ENCODE results near the gene TSPAN12. TPM values are rescaled to one million over a fixed set of nuclear protein-coding genes. Genes with fewer than 3 reads are reported as not detected.

TSPAN12 gene
- total and polyA plus RNA-seq, 4 donors: 16.0 to 102 (median 22.8) TPM

DNA sequence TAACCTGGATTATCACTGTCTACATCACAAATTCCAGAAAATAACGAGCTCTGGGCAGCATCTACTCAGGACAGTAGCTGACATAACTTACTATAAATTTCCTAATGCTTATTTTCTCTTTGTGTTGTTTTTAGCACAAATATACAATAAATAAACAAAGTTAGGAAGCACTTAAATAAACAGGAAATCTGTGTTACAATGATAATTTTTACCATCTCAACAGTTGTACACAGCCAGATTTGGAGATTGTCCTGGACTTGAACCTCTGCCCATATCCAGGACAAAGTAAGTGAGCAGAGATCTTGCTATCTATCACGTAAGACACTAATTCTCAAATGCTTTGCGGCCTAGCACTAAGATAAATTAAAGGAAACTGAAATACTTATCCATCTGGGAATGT, 48.7 kb downstream of the TSPAN12 start:
- Histone ChIP-seq H3K4me1 (ENCODE audit: control insufficient read depth in 5 of 5, insufficient read depth in 5 of 5, low read length in 5 of 5) (peaks cover 0 to 4% (median 0%) of the 10 kb centered on the region in 5 donors), H3K27ac (ENCODE audit: low read depth in 1 of 2, low read length in 1 of 2) (no peak overlapping the region), H3K36me3 (ENCODE audit: control insufficient read depth in 4 of 4, insufficient read depth in 4 of 4, low read length in 4 of 4) (peaks cover 0 to 6% (median 0%) of the 10 kb centered on the region in 4 donors), H3K9me3 (ENCODE audit: control insufficient read depth in 4 of 4, insufficient read depth in 3 of 4, low read length in 3 of 4) (no peaks in the 10 kb centered on the region), H3K27me3 (ENCODE audit: control insufficient read depth in 3 of 3, insufficient read depth in 3 of 3, low read length in 2 of 3) (no peaks in the 10 kb centered on the region), H3K4me3 (no peak overlapping the region), H3K9ac (ENCODE audit: insufficient read depth in 1 of 2, low read length in 2 of 2) (no peak overlapping the region)
- TF ChIP-seq, protein P1, sequence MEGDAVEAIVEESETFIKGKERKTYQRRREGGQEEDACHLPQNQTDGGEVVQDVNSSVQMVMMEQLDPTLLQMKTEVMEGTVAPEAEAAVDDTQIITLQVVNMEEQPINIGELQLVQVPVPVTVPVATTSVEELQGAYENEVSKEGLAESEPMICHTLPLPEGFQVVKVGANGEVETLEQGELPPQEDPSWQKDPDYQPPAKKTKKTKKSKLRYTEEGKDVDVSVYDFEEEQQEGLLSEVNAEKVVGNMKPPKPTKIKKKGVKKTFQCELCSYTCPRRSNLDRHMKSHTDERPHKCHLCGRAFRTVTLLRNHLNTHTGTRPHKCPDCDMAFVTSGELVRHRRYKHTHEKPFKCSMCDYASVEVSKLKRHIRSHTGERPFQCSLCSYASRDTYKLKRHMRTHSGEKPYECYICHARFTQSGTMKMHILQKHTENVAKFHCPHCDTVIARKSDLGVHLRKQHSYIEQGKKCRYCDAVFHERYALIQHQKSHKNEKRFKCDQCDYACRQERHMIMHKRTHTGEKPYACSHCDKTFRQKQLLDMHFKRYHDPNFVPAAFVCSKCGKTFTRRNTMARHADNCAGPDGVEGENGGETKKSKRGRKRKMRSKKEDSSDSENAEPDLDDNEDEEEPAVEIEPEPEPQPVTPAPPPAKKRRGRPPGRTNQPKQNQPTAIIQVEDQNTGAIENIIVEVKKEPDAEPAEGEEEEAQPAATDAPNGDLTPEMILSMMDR (IDR thresholded peaks at IDR 0.05; ENCODE audit: control extremely low read depth, extremely low read depth): no peak
- ATAC-seq (ENCODE audit: insufficient read depth, low FRiP score): no peak
- DNase-seq: peak in 1 of 3 donors; percentile 35
- 61 to 83% methylated on average over 3 of the region's 3 CpGs for WGBS, 2 donors

DNA sequence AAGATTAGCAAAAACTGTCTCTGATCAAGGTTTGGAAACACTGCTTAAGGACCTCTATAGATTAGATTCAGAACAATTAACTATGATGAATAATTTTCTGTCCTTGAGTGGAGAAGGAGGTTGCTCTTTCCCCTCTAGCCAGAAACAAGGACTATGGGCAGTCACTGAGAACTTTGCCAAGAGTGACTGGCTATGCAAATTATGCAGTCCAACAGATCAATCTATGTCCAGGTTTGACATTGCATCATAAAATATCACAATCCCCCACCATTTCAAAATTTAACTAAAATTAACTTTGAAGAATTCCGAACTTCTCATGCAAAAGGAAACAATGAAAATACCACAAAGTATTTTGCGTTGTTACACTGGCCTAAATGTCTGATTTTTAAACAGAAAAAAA, 50.6 kb downstream of the TSPAN12 start:
- TF ChIP-seq, protein P1 (IDR thresholded peaks at IDR 0.05; ENCODE audit: control extremely low read depth, extremely low read depth): no peak
- 72 to 77% methylated on average over 2 of the region's 2 CpGs for WGBS, 2 donors
- no peak overlapping the region for H3K9ac ChIP-seq (ENCODE audit: insufficient read depth in 1 of 2, low read length in 2 of 2)
- H3K4me3 ChIP-seq: no peak overlapping the region
- H3K4me1 ChIP-seq (ENCODE audit: control insufficient read depth in 5 of 5, insufficient read depth in 5 of 5, low read length in 5 of 5): peaks cover 0 to 7% (median 0%) of the 10 kb centered on the region in 5 donors
- peaks cover 0 to 2% (median 0%) of the 10 kb centered on the region in 4 donors for H3K36me3 ChIP-seq (ENCODE audit: control insufficient read depth in 4 of 4, insufficient read depth in 4 of 4, low read length in 4 of 4)
- H3K9me3 ChIP-seq (ENCODE audit: control insufficient read depth in 4 of 4, insufficient read depth in 3 of 4, low read length in 3 of 4): no peaks in the 10 kb centered on the region
- no peaks in the 10 kb centered on the region for H3K27me3 ChIP-seq (ENCODE audit: control insufficient read depth in 3 of 3, insufficient read depth in 3 of 3, low read length in 2 of 3)
- ATAC-seq (ENCODE audit: insufficient read depth, low FRiP score) (no peak), DNase-seq (no peak)
- no peak overlapping the region for H3K27ac ChIP-seq (ENCODE audit: low read depth in 1 of 2, low read length in 1 of 2)

DNA sequence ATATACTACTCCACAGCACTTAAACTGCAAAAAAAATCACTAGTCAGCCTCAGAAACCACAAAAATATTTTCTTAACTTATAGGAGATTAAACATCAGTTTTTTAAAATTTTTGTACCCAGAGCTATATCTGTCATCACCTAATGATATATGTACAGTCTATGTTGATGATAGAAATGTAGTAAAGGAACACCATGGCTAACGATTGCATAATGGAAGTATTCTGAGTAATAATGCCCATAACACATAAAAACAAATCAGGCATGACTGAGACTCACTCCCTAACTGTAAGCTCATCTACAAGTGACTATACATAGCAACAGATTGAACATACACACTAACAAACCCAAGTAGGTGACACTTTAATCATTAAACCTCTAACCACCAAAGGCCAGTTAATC, 51.3 kb downstream of the TSPAN12 start:
- WGBS, 2 donors: 71 to 78% methylated on average over 1 of the region's 1 CpG
- TF ChIP-seq, protein P1 (IDR thresholded peaks at IDR 0.05; ENCODE audit: control extremely low read depth, extremely low read depth): no peak
- H3K4me3 ChIP-seq: no peak overlapping the region

More for the DNA sequence above, 51.3 kb downstream of the TSPAN12 start:
- no peak for DNase-seq
- H3K9ac ChIP-seq (ENCODE audit: insufficient read depth in 1 of 2, low read length in 2 of 2): no peak overlapping the region
- H3K36me3 ChIP-seq (ENCODE audit: control insufficient read depth in 4 of 4, insufficient read depth in 4 of 4, low read length in 4 of 4): peaks cover 0 to 2% (median 0%) of the 10 kb centered on the region in 4 donors
- peaks cover 0 to 7% (median 0%) of the 10 kb centered on the region in 5 donors for H3K4me1 ChIP-seq (ENCODE audit: control insufficient read depth in 5 of 5, insufficient read depth in 5 of 5, low read length in 5 of 5)
- H3K27ac ChIP-seq (ENCODE audit: low read depth in 1 of 2, low read length in 1 of 2): no peak overlapping the region
- H3K9me3 ChIP-seq (ENCODE audit: control insufficient read depth in 4 of 4, insufficient read depth in 3 of 4, low read length in 3 of 4): no peaks in the 10 kb centered on the region
- H3K27me3 ChIP-seq (ENCODE audit: control insufficient read depth in 3 of 3, insufficient read depth in 3 of 3, low read length in 2 of 3): no peaks in the 10 kb centered on the region
- no peak for ATAC-seq (ENCODE audit: insufficient read depth, low FRiP score)

Data from lung (tissue), 12 donors.